SU-DHL-6 (cell line): ENCODE results near the gene DNASE1.

Experiments
- EZH2phosphoT487 ChIP-seq: fragments of 200-600 bp; sonication (generic), shearing (Covaris generic); conservative IDR thresholded peaks from 2 replicates; pipeline ENCODE4 v1.6.1; 2018; ENCODE audit warnings: mild to moderate bottlenecking, antibody characterized with exemption, low read length, moderate library complexity, mixed read lengths
- TF ChIP-seq, protein P1 (sequence below): fragments of 200-600 bp; sonication (generic); IDR thresholded peaks from one replicate; pipeline ENCODE4 v1.5.1; 2017; ENCODE audit warnings: antibody characterized with exemption, mild to moderate bottlenecking, low read length, moderate library complexity; ENCODE audit not compliant: insufficient read depth, poor library complexity, severe bottlenecking

GRCh38 chr16:3673676-3674377 lies 19.3 kb downstream of the DNASE1 start:
- TF ChIP-seq, protein P1, sequence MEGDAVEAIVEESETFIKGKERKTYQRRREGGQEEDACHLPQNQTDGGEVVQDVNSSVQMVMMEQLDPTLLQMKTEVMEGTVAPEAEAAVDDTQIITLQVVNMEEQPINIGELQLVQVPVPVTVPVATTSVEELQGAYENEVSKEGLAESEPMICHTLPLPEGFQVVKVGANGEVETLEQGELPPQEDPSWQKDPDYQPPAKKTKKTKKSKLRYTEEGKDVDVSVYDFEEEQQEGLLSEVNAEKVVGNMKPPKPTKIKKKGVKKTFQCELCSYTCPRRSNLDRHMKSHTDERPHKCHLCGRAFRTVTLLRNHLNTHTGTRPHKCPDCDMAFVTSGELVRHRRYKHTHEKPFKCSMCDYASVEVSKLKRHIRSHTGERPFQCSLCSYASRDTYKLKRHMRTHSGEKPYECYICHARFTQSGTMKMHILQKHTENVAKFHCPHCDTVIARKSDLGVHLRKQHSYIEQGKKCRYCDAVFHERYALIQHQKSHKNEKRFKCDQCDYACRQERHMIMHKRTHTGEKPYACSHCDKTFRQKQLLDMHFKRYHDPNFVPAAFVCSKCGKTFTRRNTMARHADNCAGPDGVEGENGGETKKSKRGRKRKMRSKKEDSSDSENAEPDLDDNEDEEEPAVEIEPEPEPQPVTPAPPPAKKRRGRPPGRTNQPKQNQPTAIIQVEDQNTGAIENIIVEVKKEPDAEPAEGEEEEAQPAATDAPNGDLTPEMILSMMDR: no peak
- TF ChIP-seq EZH2phosphoT487: no peak
